Epithelial cell of esophagus (primary cell): Measurements from ENCODE around the gene COG5.
A peak's percentile ranks its signal among the peaks of the same experiment; 100 is the strongest.

Experiments
- DNase-seq: peaks from one replicate; pipeline ENCODE4 v3.0.0; 2010; ENCODE audit warnings: low read depth
- H3K4me3 ChIP-seq: 2 replicates; pipeline ENCODE4 v1.5.1; 2011; ENCODE audit warnings: mild to moderate bottlenecking, low read length, control low read depth
- CTCF ChIP-seq: IDR thresholded peaks from 2 replicates; pipeline ENCODE4 v1.5.1; 2011; ENCODE audit warnings: low read depth, mild to moderate bottlenecking, low read length, control low read depth, inconsistent platforms; ENCODE audit not compliant: insufficient read depth; ENCODE audit errors: missing control alignments

The COG5 gene

GRCh38 chr7:107384025-107384424, 179.7 kb downstream of the COG5 start:
- H3K4me3 ChIP-seq, result no peak overlapping the region
- TF ChIP-seq CTCF, result no peak
- DNase-seq, result no peak

- no peak overlapping the region for H3K4me3 ChIP-seq
- TF ChIP-seq CTCF, result no peak
- DNase-seq, result no peak
Observed at GRCh38 chr7:107383203-107383602, 180.5 kb downstream of the COG5 start.

- no peak for TF ChIP-seq CTCF
Observed at GRCh38 chr7:107381453-107381852, 182.3 kb downstream of the COG5 start.

GRCh38 chr7:107373354-107373753, 190.4 kb downstream of the COG5 start:
- TF ChIP-seq CTCF, result no peak
- no peak for DNase-seq
- H3K4me3 ChIP-seq, result no peak overlapping the region

More at GRCh38 chr7:107381453-107381852, 182.3 kb downstream of the COG5 start:
- H3K4me3 ChIP-seq, result no peak overlapping the region
- no peak for DNase-seq

GRCh38 chr7:107372298-107372697, 191.4 kb downstream of the COG5 start:
- no peak for TF ChIP-seq CTCF
- peak; percentile 41 for DNase-seq

GRCh38 chr7:107370816-107371215, 192.9 kb downstream of the COG5 start:
- DNase-seq, result no peak
- TF ChIP-seq CTCF, result no peak
- no peak overlapping the region for H3K4me3 ChIP-seq

More at GRCh38 chr7:107372298-107372697, 191.4 kb downstream of the COG5 start:
- H3K4me3 ChIP-seq, result no peak overlapping the region

GRCh38 chr7:107364787-107365186, 198.9 kb downstream of the COG5 start:
- DNase-seq, result no peak
- H3K4me3 ChIP-seq, result no peak overlapping the region
- TF ChIP-seq CTCF, result no peak
